H1 (cell line): ENCODE measurements around the gene CFAP61. TPM values are rescaled to one million over a fixed set of nuclear protein-coding genes. Genes with fewer than 3 reads are reported as not detected.

Source experiments
- ATF2 ChIP-seq: IDR thresholded peaks from 2 replicates; pipeline ENCODE4 v1.6.1; 2012; ENCODE audit warnings: low read length, inconsistent platforms
- CREB1 ChIP-seq: IDR thresholded peaks from 2 replicates; pipeline ENCODE4 v1.6.1; 2012; ENCODE audit warnings: inconsistent platforms
- EGR1 ChIP-seq: IDR thresholded peaks from 2 replicates; pipeline ENCODE4 v1.6.1; 2011; ENCODE audit warnings: low read depth, low read length, borderline replicate concordance
- HDAC2 ChIP-seq, 2 experiments: fragments of 300-600 bp in 1 of 2; sonication (generic) in 1 of 2; IDR thresholded peaks; 2 replicates each; pipeline ENCODE4 v1.6.1; 2011 to 2012; ENCODE audit warnings: low read depth in 2 of 2, low read length in 2 of 2, mild to moderate bottlenecking in 2 of 2, moderate library complexity in 2 of 2, borderline replicate concordance in 1 of 2, inconsistent platforms in 1 of 2
- KDM1A ChIP-seq: fragments of 200-600, 300-600 bp; sonication (generic); IDR thresholded peaks from 2 replicates; pipeline ENCODE4 v1.7.1; 2016; ENCODE audit warnings: mild to moderate bottlenecking, low read length, borderline replicate concordance
- SP1 ChIP-seq: IDR thresholded peaks from 2 replicates; pipeline ENCODE4 v1.6.1; 2011; ENCODE audit warnings: low read depth, low read length
- polyA plus RNA-seq, 7 experiments: library from polyadenylated mRNA; depleted of rRNA in 3 of 7; stranded (reverse) in 5 of 7; unstranded in 2 of 7; fragments of >200 nt in 5 of 7; fragments of 200-250 nt in 2 of 7; gene quantifications; 1 replicate in 5 of 7; 2 replicates in 1 of 7; 4 replicates in 1 of 7; pipeline versions ENCODE4 v1.2.1 to v1.2.3, GENCODE V29; 2011 to 2013; ENCODE audit warnings: missing spikeins in 2 of 7, mixed read lengths in 2 of 7
- total RNA-seq: library from RNA; stranded (reverse); fragmentation: NEBNext Ultra II Directional; extraction: Animal tissue kit (Norgen Biotek cat#: 25700); gene quantifications from 2 replicates; pipeline ENCODE4 v1.2.1, GENCODE V29; 2021

CFAP61 gene
- total and polyA plus RNA-seq, 2 of the 8 experiments (the other 6 are each of a cell fraction or from before 2014, with no cell fraction given): 0.29 to 0.61 TPM

DNA sequence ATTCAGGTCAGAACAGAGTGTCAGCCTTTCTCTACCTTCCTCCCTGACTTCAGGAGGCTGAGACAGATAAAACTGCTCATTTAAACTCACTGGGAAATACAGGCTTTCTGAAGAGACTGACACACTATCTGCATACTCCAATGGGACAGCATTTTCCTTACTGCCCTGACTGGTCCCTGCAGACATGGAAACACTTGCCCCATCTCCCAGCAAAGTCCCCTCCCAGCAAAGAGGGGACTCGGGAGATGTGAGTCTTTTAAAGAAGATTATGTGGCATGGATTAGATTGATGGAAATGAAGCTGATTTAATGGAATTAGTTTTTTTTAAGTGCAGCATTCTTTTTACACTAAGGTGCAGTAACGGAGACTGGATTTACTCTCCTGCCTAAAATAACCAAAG, 90.8 kb downstream of the CFAP61 start (continued):
- no peak for TF ChIP-seq HDAC2 (IDR thresholded peaks at IDR 0.05; ENCODE audit: borderline replicate concordance in 1 of 2, low read depth in 2 of 2, low read length in 2 of 2)
- no peak for TF ChIP-seq EGR1
- TF ChIP-seq SP1: no peak
- TF ChIP-seq KDM1A: no peak
- no peak for TF ChIP-seq CREB1
- no peak for TF ChIP-seq ATF2
